Natural killer cell (primary cell): Measurements from ENCODE around the gene ZBTB32. TPM values are rescaled to one million over a fixed set of nuclear protein-coding genes. Genes with fewer than 3 reads are reported as not detected.
A peak's percentile ranks its signal among the peaks of the same experiment; 100 is the strongest.

Source experiments
- ATAC-seq, 3 donors: fragments of 150-1000 bp in 2 of 3; fragments of 200-7000 bp in 1 of 3; cut with Tn5 transposase; 1 replicate in 1 of 3; 2 replicates in 2 of 3; pipeline ENCODE4 v1.10.0; 2021; ENCODE audit warnings: mild to moderate bottlenecking in 2 of 3, moderate library complexity in 2 of 3
- DNase-seq, 2 donors: peaks; one replicate each; pipeline versions ENCODE4 v3.0.0 to v3.0.0-alpha.2; 2013 to 2021; ENCODE audit warnings: mixed read lengths in 1 of 2
- H3K27ac ChIP-seq: one replicate; pipeline ENCODE4 v1.5.1; 2013; ENCODE audit warnings: mild to moderate bottlenecking, low read length
- H3K27me3 ChIP-seq: one replicate; pipeline ENCODE4 v1.6.1; 2013; ENCODE audit warnings: low read length; ENCODE audit not compliant: control insufficient read depth, insufficient read depth
- H3K36me3 ChIP-seq: one replicate; pipeline ENCODE4 v1.6.1; 2013; ENCODE audit warnings: low read length; ENCODE audit not compliant: control insufficient read depth, insufficient read depth
- H3K4me1 ChIP-seq: one replicate; pipeline ENCODE4 v1.6.1; 2013; ENCODE audit warnings: low read length; ENCODE audit not compliant: control insufficient read depth, insufficient read depth
- H3K4me3 ChIP-seq: one replicate; pipeline ENCODE4 v1.5.1; 2013; ENCODE audit warnings: low read length
- H3K9me3 ChIP-seq: one replicate; pipeline ENCODE4 v1.6.1; 2013; ENCODE audit warnings: low read length; ENCODE audit not compliant: control insufficient read depth, insufficient read depth
- H3K27ac Mint-ChIP-seq, 2 donors: one replicate each; pipeline ENCODE4 v1.8.0; 2022; ENCODE audit warnings: mild to moderate bottlenecking in 2 of 2, mixed read lengths in 2 of 2, moderate library complexity in 1 of 2
- H3K27me3 Mint-ChIP-seq, 2 donors: one replicate each; pipeline ENCODE4 v1.8.0; 2022; ENCODE audit warnings: low read depth in 2 of 2, mixed read lengths in 2 of 2
- H3K36me3 Mint-ChIP-seq: one replicate; pipeline ENCODE4 v1.8.0; 2022; ENCODE audit warnings: mixed read lengths
- H3K4me1 Mint-ChIP-seq, 2 donors: one replicate each; pipeline ENCODE4 v1.8.0; 2022; ENCODE audit warnings: mixed read lengths in 2 of 2
- H3K4me3 Mint-ChIP-seq: one replicate; pipeline ENCODE4 v1.8.0; 2022; ENCODE audit warnings: mild to moderate bottlenecking, moderate library complexity, mixed read lengths
- H3K9me3 Mint-ChIP-seq, 2 donors: one replicate each; pipeline ENCODE4 v1.8.0; 2022; ENCODE audit warnings: mixed read lengths in 2 of 2
- CTCF ChIP-seq: fragments of 200-600 bp; IDR thresholded peaks from one replicate; pipeline ENCODE4 v1.8.0; 2022; ENCODE audit warnings: antibody characterized with exemption
- WGBS: methylation state at CpG from one replicate; pipeline ENCODE4 v1.1.7; 2013; ENCODE audit warnings: missing lambda C conversion rate; ENCODE audit not compliant: insufficient coverage; 5-methylcytosine and 5-hydroxymethylcytosine counted together
- intact Hi-C: fragments of 100-400 bp; cut with micrococcal nuclease; formaldehyde crosslinking; loops from one replicate; pipeline ENCODE4 v1.14.2; 2022
- total RNA-seq, 4 donors: library from RNA; stranded (reverse); fragments of 120-200 nt in 1 of 4; gene quantifications; one replicate each; pipeline versions ENCODE4 v1.2.3 to v1.2.4, GENCODE V29; 2013 to 2022

Gene ZBTB32
- total RNA-seq, 3 donors from 2014 or later (not counting 1 experiment from before 2014, with no cell fraction given), result 0.27 to 1.8 (median 0.35) TPM

GRCh38 chr19:35693422-35693821, 10.9 kb upstream of the ZBTB32 start:
- DNase-seq (no peak), ATAC-seq (peak in 1 of 3 donors; percentile 9)
- no peaks in the 10 kb centered on the region for H3K36me3 ChIP-seq
- Mint-ChIP-seq H3K4me1 (no peaks in the 10 kb centered on the region), H3K4me3 (no peak overlapping the region), H3K9me3 (no peaks in the 10 kb centered on the region), H3K27me3 (no peaks in the 10 kb centered on the region), H3K36me3 (no peaks in the 10 kb centered on the region), H3K27ac (no peak overlapping the region)
- no peaks in the 10 kb centered on the region for H3K27me3 ChIP-seq
- H3K4me1 ChIP-seq, result no peaks in the 10 kb centered on the region
- H3K4me3 ChIP-seq, result no peak overlapping the region
- WGBS, result 17% methylated on average over 6 of the region's 8 CpGs
- intact Hi-C loops, result loop anchor here (1.0 to 2.0 kb wide), 3 partner anchors 24 to 238 kb away; no protein-coding TSS in a partner anchor
- no peaks in the 10 kb centered on the region for H3K9me3 ChIP-seq
- no peak overlapping the region for H3K27ac ChIP-seq
- TF ChIP-seq CTCF, result no peak

GRCh38 chr19:35693835-35694599, 10.3 kb upstream of the ZBTB32 start:
- H3K4me3 ChIP-seq, result no peak overlapping the region
- ATAC-seq, result peak; percentile 100
- no peaks in the 10 kb centered on the region for H3K27me3 ChIP-seq
- DNase-seq, result peak; percentile 78 to 96
- no peaks in the 10 kb centered on the region for H3K36me3 ChIP-seq
- Mint-ChIP-seq H3K4me3 (no peak overlapping the region), H3K27me3 (no peaks in the 10 kb centered on the region), H3K4me1 (no peaks in the 10 kb centered on the region), H3K9me3 (no peaks in the 10 kb centered on the region), H3K27ac (no peak overlapping the region), H3K36me3 (no peaks in the 10 kb centered on the region)
- H3K9me3 ChIP-seq, result no peaks in the 10 kb centered on the region
- H3K4me1 ChIP-seq, result no peaks in the 10 kb centered on the region
- peak; percentile 97 for TF ChIP-seq CTCF
- 36% methylated on average over 8 of the region's 8 CpGs for WGBS
- intact Hi-C loops, result loop anchor here (1.0 to 2.0 kb wide), 3 partner anchors 23 to 237 kb away; no protein-coding TSS in a partner anchor
- no peak overlapping the region for H3K27ac ChIP-seq

- intact Hi-C loops, result no loop called here
- no peaks in the 10 kb centered on the region for H3K36me3 Mint-ChIP-seq
- Histone ChIP-seq H3K9me3 (no peaks in the 10 kb centered on the region), H3K36me3 (no peaks in the 10 kb centered on the region), H3K4me3 (no peak overlapping the region), H3K4me1 (no peaks in the 10 kb centered on the region), H3K27ac (no peak overlapping the region), H3K27me3 (no peaks in the 10 kb centered on the region)
- WGBS, result 79% methylated on average over 2 of the region's 2 CpGs
- H3K27ac Mint-ChIP-seq, result no peak overlapping the region
- no peak for TF ChIP-seq CTCF
- DNase-seq (no peak), ATAC-seq (no peak)
- H3K27me3 Mint-ChIP-seq, result no peaks in the 10 kb centered on the region
- H3K4me1 Mint-ChIP-seq, result no peaks in the 10 kb centered on the region
- H3K4me3 Mint-ChIP-seq, result no peak overlapping the region
- H3K9me3 Mint-ChIP-seq, result no peaks in the 10 kb centered on the region
These were observed 8.4 kb upstream of the ZBTB32 start for GRCh38 chr19:35695895-35696422.
